Liver (tissue), 3 donors: Measurements from ENCODE around the gene GLIS1.

ENCODE experiments used
- ATF3 ChIP-seq: IDR thresholded peaks from 2 replicates; pipeline ENCODE4 v1.6.1; 2016; ENCODE audit warnings: antibody characterized with exemption
- GABPA ChIP-seq, 2 donors: IDR thresholded peaks in 1 of 2; conservative IDR thresholded peaks in 1 of 2; 2 replicates each; pipeline ENCODE4 v1.6.1; 2016; ENCODE audit warnings: antibody characterized with exemption in 2 of 2, mild to moderate bottlenecking in 1 of 2, moderate library complexity in 1 of 2
- JUND ChIP-seq, 2 donors: IDR thresholded peaks; 2 replicates each; pipeline ENCODE4 v1.6.1; 2016; ENCODE audit warnings: antibody characterized with exemption in 2 of 2
- REST ChIP-seq: IDR thresholded peaks from 2 replicates; pipeline ENCODE4 v1.6.1; 2016; ENCODE audit warnings: antibody characterized with exemption, mild to moderate bottlenecking
- SP1 ChIP-seq: IDR thresholded peaks from 2 replicates; pipeline ENCODE4 v1.6.1; 2018; ENCODE audit warnings: antibody characterized with exemption, mild to moderate bottlenecking
- YY1 ChIP-seq: IDR thresholded peaks from 2 replicates; pipeline ENCODE4 v1.6.1; 2016; ENCODE audit warnings: antibody characterized with exemption, mild to moderate bottlenecking
- TF ChIP-seq, protein P1 (sequence below): fragments of 150-350 bp; IDR thresholded peaks from 2 replicates; pipeline ENCODE4 v1.5.1; 2017; ENCODE audit warnings: improper control_type of control experiment, low read depth, low read length; ENCODE audit not compliant: missing input control
- TF ChIP-seq, protein P2 (sequence below): IDR thresholded peaks from 2 replicates; pipeline ENCODE4 v1.6.1; 2016; ENCODE audit warnings: antibody characterized with exemption
- donor health status: healthy.
- donor health status: healthy.

GRCh38 chr1:53733447-53733931 lies 5.5 kb downstream of the GLIS1 start:
- TF ChIP-seq GABPA (IDR thresholded peaks at IDR 0.05 in 1 of 2, conservative IDR thresholded peaks at IDR 0.05 in 1 of 2) (no peak), ATF3 (no peak), REST (no peak), JUND (IDR thresholded peaks at IDR 0.05) (no peak), YY1 (no peak), SP1 (no peak)
- TF ChIP-seq, protein P1, sequence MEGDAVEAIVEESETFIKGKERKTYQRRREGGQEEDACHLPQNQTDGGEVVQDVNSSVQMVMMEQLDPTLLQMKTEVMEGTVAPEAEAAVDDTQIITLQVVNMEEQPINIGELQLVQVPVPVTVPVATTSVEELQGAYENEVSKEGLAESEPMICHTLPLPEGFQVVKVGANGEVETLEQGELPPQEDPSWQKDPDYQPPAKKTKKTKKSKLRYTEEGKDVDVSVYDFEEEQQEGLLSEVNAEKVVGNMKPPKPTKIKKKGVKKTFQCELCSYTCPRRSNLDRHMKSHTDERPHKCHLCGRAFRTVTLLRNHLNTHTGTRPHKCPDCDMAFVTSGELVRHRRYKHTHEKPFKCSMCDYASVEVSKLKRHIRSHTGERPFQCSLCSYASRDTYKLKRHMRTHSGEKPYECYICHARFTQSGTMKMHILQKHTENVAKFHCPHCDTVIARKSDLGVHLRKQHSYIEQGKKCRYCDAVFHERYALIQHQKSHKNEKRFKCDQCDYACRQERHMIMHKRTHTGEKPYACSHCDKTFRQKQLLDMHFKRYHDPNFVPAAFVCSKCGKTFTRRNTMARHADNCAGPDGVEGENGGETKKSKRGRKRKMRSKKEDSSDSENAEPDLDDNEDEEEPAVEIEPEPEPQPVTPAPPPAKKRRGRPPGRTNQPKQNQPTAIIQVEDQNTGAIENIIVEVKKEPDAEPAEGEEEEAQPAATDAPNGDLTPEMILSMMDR: no peak
- TF ChIP-seq, protein P2, sequence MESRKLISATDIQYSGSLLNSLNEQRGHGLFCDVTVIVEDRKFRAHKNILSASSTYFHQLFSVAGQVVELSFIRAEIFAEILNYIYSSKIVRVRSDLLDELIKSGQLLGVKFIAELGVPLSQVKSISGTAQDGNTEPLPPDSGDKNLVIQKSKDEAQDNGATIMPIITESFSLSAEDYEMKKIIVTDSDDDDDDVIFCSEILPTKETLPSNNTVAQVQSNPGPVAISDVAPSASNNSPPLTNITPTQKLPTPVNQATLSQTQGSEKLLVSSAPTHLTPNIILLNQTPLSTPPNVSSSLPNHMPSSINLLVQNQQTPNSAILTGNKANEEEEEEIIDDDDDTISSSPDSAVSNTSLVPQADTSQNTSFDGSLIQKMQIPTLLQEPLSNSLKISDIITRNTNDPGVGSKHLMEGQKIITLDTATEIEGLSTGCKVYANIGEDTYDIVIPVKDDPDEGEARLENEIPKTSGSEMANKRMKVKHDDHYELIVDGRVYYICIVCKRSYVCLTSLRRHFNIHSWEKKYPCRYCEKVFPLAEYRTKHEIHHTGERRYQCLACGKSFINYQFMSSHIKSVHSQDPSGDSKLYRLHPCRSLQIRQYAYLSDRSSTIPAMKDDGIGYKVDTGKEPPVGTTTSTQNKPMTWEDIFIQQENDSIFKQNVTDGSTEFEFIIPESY: no peak
